Stomach smooth muscle (tissue), 2 donors: ENCODE results near the gene HUS1B.

Experiments
- H3K27ac ChIP-seq: one replicate; pipeline ENCODE4 v1.7.0; 2013; ENCODE audit warnings: mild to moderate bottlenecking, low read length, inconsistent platforms
- H3K27me3 ChIP-seq, 2 donors: one replicate each; pipeline ENCODE4 v1.7.0; 2013; ENCODE audit warnings: low read length in 2 of 2; ENCODE audit not compliant: insufficient read depth in 2 of 2, control insufficient read depth in 1 of 2
- H3K36me3 ChIP-seq, 2 donors: one replicate each; pipeline ENCODE4 v1.7.0; 2013; ENCODE audit warnings: low read length in 2 of 2; ENCODE audit not compliant: control insufficient read depth in 2 of 2, insufficient read depth in 2 of 2
- H3K4me1 ChIP-seq: one replicate; pipeline ENCODE4 v1.7.0; 2013; ENCODE audit warnings: low read length; ENCODE audit not compliant: control insufficient read depth, insufficient read depth
- H3K4me3 ChIP-seq, 2 donors: one replicate each; pipeline ENCODE4 v1.7.0; 2013; ENCODE audit warnings: low read length in 2 of 2
- H3K9ac ChIP-seq, 2 donors: one replicate each; pipeline ENCODE4 v1.7.0; 2013; ENCODE audit warnings: low read length in 2 of 2, mild to moderate bottlenecking in 1 of 2
- H3K9me3 ChIP-seq, 2 donors: one replicate each; pipeline ENCODE4 v1.7.0; 2013; ENCODE audit warnings: low read length in 2 of 2; ENCODE audit not compliant: control insufficient read depth in 2 of 2
- donor health status: healthy.
- donor health status: Pancreatic carcinoma.

Gene HUS1B

DNA sequence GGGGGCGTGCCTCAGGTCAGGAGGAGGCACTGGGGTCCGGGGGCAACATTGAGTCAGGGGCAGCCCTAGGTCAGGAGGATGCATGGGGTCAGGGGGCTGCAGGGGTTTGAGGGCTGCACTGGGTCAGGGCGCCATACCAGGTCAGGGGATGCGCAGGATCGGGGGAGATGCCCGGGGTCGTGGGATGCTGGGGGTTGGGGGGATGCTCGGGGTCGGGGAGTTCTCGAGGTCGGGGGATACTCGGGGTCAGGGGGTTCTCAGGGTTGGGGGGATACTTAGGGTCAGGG is 36.8 kb upstream of the HUS1B start:
- Histone ChIP-seq H3K9me3 (no peaks in the 10 kb centered on the region), H3K4me1 (peaks cover 14% of the 10 kb centered on the region), H3K4me3 (peak overlapping the region; percentile 93 to 96), H3K36me3 (no peaks in the 10 kb centered on the region), H3K9ac (peak overlapping the region in 1 of 2 donors; percentile 87), H3K27ac (no peak overlapping the region), H3K27me3 (no peaks in the 10 kb centered on the region)

DNA sequence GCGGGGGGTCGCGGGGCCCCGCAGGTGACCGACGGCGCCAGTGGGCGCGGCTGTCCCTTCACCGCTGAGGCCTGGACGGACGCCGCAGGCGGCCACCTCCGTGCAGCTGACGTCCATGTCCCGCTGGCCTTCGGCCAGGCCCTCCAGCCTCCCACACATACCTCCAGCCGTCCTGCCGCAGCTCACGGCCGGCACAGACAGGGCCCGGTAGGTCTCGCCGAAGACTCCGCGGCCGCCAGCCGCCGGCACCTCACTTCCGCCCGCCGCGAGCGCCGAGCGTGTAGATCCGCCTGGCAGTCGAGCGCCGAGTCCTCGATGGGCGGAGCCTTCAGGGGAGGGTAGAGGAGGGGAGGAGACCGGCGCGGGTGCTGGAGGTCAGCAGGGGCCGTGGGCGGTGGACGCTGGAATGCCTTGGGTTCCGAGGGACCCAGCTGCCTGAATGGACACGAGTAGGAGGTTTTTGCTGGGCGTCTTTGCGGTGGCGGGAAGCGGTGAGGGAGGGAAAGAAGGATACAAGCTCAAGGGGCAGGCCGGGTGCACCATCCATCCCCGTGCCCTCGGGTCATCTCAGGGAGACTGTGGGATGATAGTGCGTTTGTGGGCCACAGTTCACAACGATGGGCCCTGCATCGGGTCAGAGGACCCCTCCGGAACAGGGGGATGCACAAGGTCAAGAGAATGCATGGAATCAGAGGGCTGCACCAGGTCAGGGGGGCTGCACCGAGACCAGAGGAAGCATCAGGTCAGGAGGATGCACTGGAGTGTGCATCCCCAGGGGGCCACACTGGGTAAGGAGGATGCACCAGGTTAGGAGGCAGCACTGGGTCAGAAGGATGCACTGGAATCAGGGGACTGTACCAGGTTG is 36.2 kb upstream of the HUS1B start, which contains the start of gene EXOC2:
Gene EXOC2, minus strand, starts transcription at position 282 of the 865 bp plus-strand sequence. CDS start 55,321 bp downstream, outside the sequence.
- H3K9me3 ChIP-seq, result no peaks in the 10 kb centered on the region
- no peaks in the 10 kb centered on the region for H3K36me3 ChIP-seq
- H3K27ac ChIP-seq, result peak within 1 kb of the TSS; percentile 18
- peak within 1 kb of the TSS; percentile 93 to 96 for H3K4me3 ChIP-seq
- H3K9ac ChIP-seq, result peak within 1 kb of the TSS; percentile 86 to 87
- H3K27me3 ChIP-seq, result no peaks in the 10 kb centered on the region
- peaks cover 19% of the 10 kb centered on the region for H3K4me1 ChIP-seq

DNA sequence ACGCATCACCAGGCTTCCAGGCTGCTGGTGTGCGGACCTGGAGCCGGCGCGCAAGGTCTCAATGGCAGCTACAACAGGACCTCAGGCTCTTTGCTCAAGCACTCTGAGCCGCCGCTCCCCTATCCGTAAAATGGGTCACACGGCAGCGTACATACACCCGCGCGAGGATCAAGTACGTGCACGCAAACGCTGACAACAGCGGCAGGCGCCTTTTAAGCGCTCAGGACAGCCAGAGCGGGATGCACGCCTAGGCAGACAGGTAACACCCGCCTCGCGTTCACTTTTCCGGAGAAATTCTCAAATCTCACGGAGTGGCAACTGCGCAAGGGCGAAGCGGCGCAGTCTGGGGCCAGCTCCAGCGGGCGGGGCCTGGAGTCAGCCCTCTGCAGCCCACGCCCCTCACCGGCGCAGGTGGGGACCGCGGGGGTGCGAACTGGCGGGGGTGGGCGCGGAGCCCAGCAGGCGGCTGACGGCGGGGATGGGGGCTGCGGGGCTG is 35.5 kb upstream of the HUS1B start:
- Histone ChIP-seq H3K27me3 (no peaks in the 10 kb centered on the region), H3K4me1 (peaks cover 22% of the 10 kb centered on the region), H3K36me3 (no peaks in the 10 kb centered on the region), H3K4me3 (peak overlapping the region; percentile 91 to 96), H3K27ac (peak overlapping the region; percentile 18), H3K9me3 (no peaks in the 10 kb centered on the region), H3K9ac (peak overlapping the region; percentile 66 to 87)

DNA sequence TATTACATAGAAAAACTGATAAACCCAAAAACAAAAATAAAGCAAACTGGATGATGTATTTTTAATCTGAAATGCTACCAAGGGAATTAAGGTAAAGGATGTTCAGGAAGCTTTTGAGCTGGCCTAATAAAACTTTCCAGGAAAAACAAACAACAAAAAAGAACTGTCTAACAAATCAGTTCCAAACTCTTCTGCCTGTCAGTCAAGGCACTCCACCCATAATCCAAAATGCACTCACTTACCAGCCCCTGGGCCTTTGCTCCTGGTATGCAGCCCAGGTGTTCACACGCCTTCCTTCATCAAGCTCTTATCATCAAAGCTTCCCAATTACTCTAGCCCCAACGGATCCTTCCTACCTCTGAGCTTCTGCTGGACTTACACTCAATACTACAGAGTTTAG is 32.3 kb upstream of the HUS1B start:
- no peak overlapping the region for H3K27ac ChIP-seq
- no peak overlapping the region for H3K4me3 ChIP-seq
- H3K27me3 ChIP-seq, result no peaks in the 10 kb centered on the region
- H3K9ac ChIP-seq, result no peak overlapping the region
- H3K4me1 ChIP-seq, result peaks cover 28% of the 10 kb centered on the region
- no peaks in the 10 kb centered on the region for H3K36me3 ChIP-seq
- no peaks in the 10 kb centered on the region for H3K9me3 ChIP-seq

DNA sequence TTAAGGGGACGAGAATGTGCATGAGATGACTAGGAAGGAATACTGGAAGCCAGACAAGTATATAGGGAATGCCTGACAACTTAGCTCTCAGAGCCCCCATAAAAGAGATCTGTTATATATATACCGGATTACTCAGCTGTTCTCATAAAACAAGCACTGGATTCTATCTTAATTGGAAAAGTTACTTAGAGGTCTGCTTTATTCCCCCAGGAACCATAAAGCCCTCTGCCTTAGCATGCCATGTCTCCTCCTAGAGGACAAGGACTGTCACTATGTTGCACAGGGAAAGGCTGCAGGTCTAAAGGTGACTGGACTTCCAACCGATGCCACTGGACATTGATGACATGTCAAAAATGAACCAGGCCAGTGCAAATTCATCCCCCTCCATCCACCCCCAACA is 29.6 kb upstream of the HUS1B start:
- no peaks in the 10 kb centered on the region for H3K9me3 ChIP-seq
- H3K36me3 ChIP-seq, result no peaks in the 10 kb centered on the region
- no peak overlapping the region for H3K4me3 ChIP-seq
- peaks cover 25% of the 10 kb centered on the region for H3K4me1 ChIP-seq
- no peak overlapping the region for H3K27ac ChIP-seq
- H3K27me3 ChIP-seq, result no peaks in the 10 kb centered on the region
- no peak overlapping the region for H3K9ac ChIP-seq

DNA sequence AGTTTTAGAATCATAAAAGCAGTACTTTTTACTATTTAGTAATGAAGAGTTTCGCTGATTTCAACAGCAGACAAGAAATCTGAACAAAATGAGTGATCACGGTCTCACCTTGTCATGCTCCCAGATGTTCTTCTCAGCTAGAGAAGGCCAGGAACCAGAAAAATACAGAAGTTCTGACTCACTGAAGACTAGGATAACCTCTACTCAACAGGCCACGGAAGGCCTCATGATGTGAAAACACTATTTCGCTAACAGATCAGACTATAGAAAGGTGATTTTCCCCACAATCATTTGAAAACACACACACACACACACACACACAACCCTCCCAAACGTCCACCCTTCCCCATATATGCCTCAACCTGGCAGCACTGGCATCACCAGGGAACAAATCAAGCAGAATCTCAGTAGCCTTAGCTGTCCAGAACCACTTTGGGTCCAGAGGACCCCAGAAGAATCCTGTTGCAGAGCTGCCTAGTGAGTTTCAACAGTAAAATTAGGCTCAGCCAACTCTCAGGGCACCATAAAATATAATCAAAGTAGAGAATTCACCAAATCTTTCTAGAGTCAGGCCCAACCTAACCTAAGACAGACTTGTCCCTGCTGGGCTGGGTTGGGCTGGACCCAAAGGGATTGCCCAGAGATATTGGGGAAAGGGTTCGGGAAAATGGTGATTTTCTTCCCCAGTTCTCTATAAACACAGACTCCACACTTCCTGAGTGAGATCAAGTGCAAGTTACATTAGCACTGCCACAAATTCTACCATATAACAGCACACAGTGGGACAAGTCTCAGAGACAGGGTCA is 28.1 kb upstream of the HUS1B start:
- Histone ChIP-seq H3K9ac (no peak overlapping the region), H3K36me3 (no peaks in the 10 kb centered on the region), H3K9me3 (no peaks in the 10 kb centered on the region), H3K4me3 (no peak overlapping the region), H3K4me1 (peaks cover 25% of the 10 kb centered on the region), H3K27ac (peak overlapping the region; percentile 6), H3K27me3 (no peaks in the 10 kb centered on the region)

DNA sequence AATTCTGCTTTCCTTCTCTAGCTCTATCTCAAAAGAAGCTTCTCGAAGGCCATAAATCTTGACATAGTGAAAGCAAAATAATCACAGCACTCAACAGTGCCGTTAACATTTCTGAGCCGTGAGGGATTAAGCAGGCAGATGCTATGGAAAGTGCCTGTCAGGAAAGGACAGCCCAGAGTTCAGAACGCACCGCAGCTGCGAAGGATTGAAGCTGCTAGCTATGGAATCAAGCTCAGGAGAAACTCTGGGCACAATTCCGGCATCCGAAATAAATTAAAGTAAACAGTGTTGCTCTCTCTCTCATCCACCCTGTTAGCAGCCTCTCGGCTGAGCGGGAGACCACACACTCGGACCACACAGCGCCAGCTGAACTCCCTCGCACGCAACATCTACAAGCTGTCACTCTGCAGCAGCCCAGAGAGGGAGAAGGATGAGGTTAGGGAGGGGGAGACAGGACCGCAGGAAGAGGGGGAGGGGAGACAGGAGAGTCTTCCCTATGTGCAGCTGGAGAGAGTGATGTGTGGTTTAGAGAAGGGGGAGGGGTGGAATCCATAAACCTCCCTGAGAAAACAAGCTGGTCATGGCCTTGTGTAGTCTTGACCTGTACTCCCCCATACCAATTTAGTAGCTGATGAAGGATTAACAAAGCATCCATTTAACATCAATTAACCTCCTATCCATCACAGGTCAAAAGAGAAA is 27.0 kb upstream of the HUS1B start:
- Histone ChIP-seq H3K27me3 (no peaks in the 10 kb centered on the region), H3K4me3 (peak overlapping the region; percentile 10 to 70), H3K4me1 (peaks cover 25% of the 10 kb centered on the region), H3K9me3 (no peaks in the 10 kb centered on the region), H3K27ac (peak overlapping the region; percentile 69), H3K9ac (peak overlapping the region; percentile 54 to 66), H3K36me3 (no peaks in the 10 kb centered on the region)

DNA sequence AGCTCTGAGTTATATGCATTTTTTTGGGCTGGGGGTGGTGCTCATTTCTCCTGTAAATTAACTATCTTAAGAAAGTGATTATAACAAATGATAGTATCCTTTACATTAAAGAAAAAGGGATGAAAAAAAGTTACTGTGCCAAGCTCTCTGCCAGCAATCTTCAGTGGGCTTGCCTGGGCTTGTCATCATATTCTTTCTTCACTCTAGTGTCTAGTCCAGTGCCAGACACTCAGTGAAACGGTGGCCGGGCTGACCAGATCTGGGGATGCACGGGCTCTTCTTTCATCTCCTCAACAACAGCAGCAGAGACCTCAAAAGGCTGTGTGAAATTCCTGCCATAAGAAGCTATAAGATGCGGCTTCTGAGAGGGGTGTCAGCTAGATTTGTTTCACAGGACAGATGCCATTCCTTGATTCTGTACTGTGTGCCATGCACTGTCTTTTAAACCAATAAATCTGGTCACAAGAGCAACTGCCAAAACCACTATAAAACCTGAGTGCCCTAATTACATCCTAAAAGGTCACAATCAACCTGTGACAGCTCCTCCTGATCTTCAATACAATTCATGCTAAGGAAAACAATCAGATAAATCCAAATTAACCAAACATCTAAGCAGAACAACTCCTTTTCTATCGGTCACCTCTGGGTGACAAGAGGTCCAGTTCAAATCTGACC is 23.9 kb upstream of the HUS1B start:
- Histone ChIP-seq H3K9me3 (no peaks in the 10 kb centered on the region), H3K27ac (no peak overlapping the region), H3K27me3 (no peaks in the 10 kb centered on the region), H3K4me1 (peaks cover 22% of the 10 kb centered on the region), H3K4me3 (no peak overlapping the region), H3K9ac (no peak overlapping the region), H3K36me3 (no peaks in the 10 kb centered on the region)

DNA sequence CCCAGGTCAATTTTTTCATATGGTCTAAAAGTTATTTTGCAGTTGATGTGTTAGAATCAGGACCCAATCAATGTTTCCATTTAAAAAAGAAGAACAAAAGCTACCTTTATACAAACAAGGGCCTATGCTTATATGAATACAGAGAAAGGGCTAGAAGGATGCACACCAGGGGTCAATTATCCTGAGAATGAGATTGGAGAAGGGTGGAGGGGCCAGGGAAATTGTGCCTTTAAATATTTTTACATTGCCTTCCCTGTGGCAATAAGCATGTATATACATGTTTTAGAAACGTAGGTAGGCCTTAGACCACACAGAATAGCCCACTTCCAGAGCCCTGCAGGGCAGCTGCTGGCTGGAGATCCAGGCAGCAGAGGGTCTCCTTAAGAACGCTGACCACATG is 23.4 kb upstream of the HUS1B start:
- Histone ChIP-seq H3K9me3 (no peaks in the 10 kb centered on the region), H3K36me3 (no peaks in the 10 kb centered on the region), H3K27me3 (no peaks in the 10 kb centered on the region), H3K27ac (no peak overlapping the region), H3K4me1 (peaks cover 20% of the 10 kb centered on the region), H3K4me3 (no peak overlapping the region), H3K9ac (no peak overlapping the region)

DNA sequence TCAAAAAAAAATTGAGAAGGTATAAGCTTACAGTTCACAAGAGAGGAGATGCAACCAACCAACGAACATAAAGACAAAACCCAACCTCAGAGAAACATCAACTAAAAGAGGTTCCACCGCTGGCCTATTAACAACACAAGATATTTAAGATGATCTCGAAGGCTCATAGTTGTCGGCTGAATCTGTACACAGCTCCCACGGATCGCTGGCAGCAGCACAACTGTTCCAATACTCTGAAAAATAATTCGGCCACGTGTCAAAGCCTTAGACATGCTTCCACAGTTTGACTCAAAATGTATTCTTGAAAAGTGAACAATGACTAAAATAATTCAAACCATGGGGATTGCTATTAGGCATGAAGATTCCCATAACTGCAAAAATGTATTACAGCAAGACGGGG is 22.4 kb upstream of the HUS1B start:
- Histone ChIP-seq H3K27ac (no peak overlapping the region), H3K9me3 (no peaks in the 10 kb centered on the region), H3K36me3 (no peaks in the 10 kb centered on the region)

More for the DNA sequence above, 22.4 kb upstream of the HUS1B start:
- H3K9ac ChIP-seq, result no peak overlapping the region
- H3K27me3 ChIP-seq, result no peaks in the 10 kb centered on the region
- peaks cover 16% of the 10 kb centered on the region for H3K4me1 ChIP-seq
- no peak overlapping the region for H3K4me3 ChIP-seq
